ENCODE data around the gene TRIM68. TPM values are rescaled to one million over a fixed set of nuclear protein-coding genes. Genes with fewer than 3 reads are reported as not detected.

TRIM68 gene
- total RNA-seq, 2 experiments from 2014 or later, result 4.1 to 5.4 TPM

GRCh38 chr11:4581443-4581842 is 26.6 kb downstream of the TRIM68 start, which contains the start of gene OR52I2:
OR52I2 (plus strand) TSS chr11:4581743.
- POLR2A ChIA-PET, result no interaction called here
- H3K36me3 Mint-ChIP-seq (ENCODE audit: low read depth), result no peaks in the 10 kb centered on the region
- H3K4me1 Mint-ChIP-seq (ENCODE audit: low read depth), result no peaks in the 10 kb centered on the region
- CTCF ChIA-PET, result no interaction called here
- Histone ChIP-seq H3K9me3 (ENCODE audit: control insufficient read depth in 1 of 2, insufficient read depth in 1 of 2, low read length in 2 of 2) (no peaks in the 10 kb centered on the region), H3K36me3 (ENCODE audit: insufficient read depth, low read length) (no peaks in the 10 kb centered on the region), H3K27ac (ENCODE audit: low read depth in 1 of 2, low read length in 2 of 2) (no peak within 1 kb of the TSS), H3K4me3 (ENCODE audit: low read length) (no peak within 1 kb of the TSS), H3K4me1 (ENCODE audit: insufficient read depth, low read length) (no peaks in the 10 kb centered on the region), H3K27me3 (ENCODE audit: control insufficient read depth in 1 of 2, insufficient read depth in 2 of 2, low read length in 2 of 2) (peaks cover 0 to 30% of the 10 kb centered on the region in 2 experiments)
- DNase-seq (no peak), ATAC-seq (ENCODE audit: poor library complexity) (no peak)
- H3K9me3 Mint-ChIP-seq, result no peaks in the 10 kb centered on the region
- TF ChIP-seq, protein P1, sequence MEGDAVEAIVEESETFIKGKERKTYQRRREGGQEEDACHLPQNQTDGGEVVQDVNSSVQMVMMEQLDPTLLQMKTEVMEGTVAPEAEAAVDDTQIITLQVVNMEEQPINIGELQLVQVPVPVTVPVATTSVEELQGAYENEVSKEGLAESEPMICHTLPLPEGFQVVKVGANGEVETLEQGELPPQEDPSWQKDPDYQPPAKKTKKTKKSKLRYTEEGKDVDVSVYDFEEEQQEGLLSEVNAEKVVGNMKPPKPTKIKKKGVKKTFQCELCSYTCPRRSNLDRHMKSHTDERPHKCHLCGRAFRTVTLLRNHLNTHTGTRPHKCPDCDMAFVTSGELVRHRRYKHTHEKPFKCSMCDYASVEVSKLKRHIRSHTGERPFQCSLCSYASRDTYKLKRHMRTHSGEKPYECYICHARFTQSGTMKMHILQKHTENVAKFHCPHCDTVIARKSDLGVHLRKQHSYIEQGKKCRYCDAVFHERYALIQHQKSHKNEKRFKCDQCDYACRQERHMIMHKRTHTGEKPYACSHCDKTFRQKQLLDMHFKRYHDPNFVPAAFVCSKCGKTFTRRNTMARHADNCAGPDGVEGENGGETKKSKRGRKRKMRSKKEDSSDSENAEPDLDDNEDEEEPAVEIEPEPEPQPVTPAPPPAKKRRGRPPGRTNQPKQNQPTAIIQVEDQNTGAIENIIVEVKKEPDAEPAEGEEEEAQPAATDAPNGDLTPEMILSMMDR (IDR thresholded peaks at IDR 0.05), result no peak
- peaks cover 56% of the 10 kb centered on the region for H3K27me3 Mint-ChIP-seq
- no peak within 1 kb of the TSS for H3K27ac Mint-ChIP-seq
- H3K4me3 Mint-ChIP-seq, result no peak within 1 kb of the TSS
- intact Hi-C loops (cut with DNase I, micrococcal nuclease), result no loop called here

DNA sequence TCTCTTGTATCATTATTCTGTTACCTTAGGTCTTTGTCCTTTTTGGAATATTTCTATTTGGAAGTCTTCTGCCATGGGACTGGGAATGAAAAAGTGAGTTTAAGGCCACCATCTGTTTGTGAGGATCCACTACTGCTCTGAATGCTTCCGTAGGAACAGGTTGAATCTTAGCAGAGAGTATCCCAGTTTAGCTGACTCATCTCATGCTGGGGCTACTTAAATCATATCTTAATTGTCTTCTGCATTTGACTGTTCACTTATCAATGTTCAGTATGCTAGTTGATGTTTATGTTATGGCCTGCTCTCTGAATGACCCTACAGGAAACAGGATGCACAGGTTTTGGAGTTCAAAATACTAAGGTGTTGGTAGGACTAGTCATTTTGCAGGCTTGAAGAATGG is 27.9 kb downstream of the TRIM68 start:
- TF ChIP-seq, protein P1 (IDR thresholded peaks at IDR 0.05), result no peak
- Histone ChIP-seq H3K9me3 (ENCODE audit: control insufficient read depth in 1 of 2, insufficient read depth in 1 of 2, low read length in 2 of 2) (no peaks in the 10 kb centered on the region), H3K4me3 (ENCODE audit: low read length) (no peak overlapping the region), H3K27ac (ENCODE audit: low read depth in 1 of 2, low read length in 2 of 2) (no peak overlapping the region), H3K36me3 (ENCODE audit: insufficient read depth, low read length) (no peaks in the 10 kb centered on the region), H3K4me1 (ENCODE audit: insufficient read depth, low read length) (no peaks in the 10 kb centered on the region), H3K27me3 (ENCODE audit: control insufficient read depth in 1 of 2, insufficient read depth in 2 of 2, low read length in 2 of 2) (peaks cover 0 to 22% of the 10 kb centered on the region in 2 experiments)
- DNase-seq, result no peak
- H3K9me3 Mint-ChIP-seq, result no peaks in the 10 kb centered on the region
- no peak overlapping the region for H3K4me3 Mint-ChIP-seq
- CTCF ChIA-PET, result no interaction called here
- intact Hi-C loops (cut with DNase I, micrococcal nuclease), result no loop called here
- no peak overlapping the region for H3K27ac Mint-ChIP-seq
- POLR2A ChIA-PET, result no interaction called here
- no peaks in the 10 kb centered on the region for H3K4me1 Mint-ChIP-seq (ENCODE audit: low read depth)
- H3K36me3 Mint-ChIP-seq (ENCODE audit: low read depth), result no peaks in the 10 kb centered on the region
- no peak for ATAC-seq (ENCODE audit: poor library complexity)
- peaks cover 44% of the 10 kb centered on the region for H3K27me3 Mint-ChIP-seq

DNA sequence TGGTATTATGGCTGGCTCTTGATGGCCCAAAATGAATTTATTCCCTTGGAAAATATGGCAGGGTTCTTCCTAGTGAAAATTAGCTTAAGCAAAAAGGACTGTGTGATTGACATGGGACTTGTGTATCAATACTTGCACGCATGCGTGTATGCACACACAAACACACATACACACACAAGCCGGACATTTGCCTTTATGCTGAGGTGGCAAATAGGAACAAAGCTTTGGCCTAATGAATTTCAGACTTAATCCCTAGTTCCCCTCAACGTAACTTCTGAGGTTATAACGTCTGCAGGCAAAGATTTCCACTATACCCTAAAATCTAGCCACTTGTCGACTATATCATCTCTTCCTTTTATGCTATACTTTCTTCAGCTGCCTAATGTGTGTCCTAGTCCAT is 29.4 kb downstream of the TRIM68 start:
- intact Hi-C loops (cut with DNase I, micrococcal nuclease), result no loop called here
- Mint-ChIP-seq H3K4me3 (no peak overlapping the region), H3K27ac (no peak overlapping the region), H3K4me1 (ENCODE audit: low read depth) (no peaks in the 10 kb centered on the region), H3K36me3 (ENCODE audit: low read depth) (no peaks in the 10 kb centered on the region), H3K9me3 (no peaks in the 10 kb centered on the region), H3K27me3 (peaks cover 32% of the 10 kb centered on the region)
- Histone ChIP-seq H3K4me3 (ENCODE audit: low read length) (no peak overlapping the region), H3K27me3 (ENCODE audit: control insufficient read depth in 1 of 2, insufficient read depth in 2 of 2, low read length in 2 of 2) (peaks cover 0 to 11% of the 10 kb centered on the region in 2 experiments), H3K9me3 (ENCODE audit: control insufficient read depth in 1 of 2, insufficient read depth in 1 of 2, low read length in 2 of 2) (no peaks in the 10 kb centered on the region), H3K36me3 (ENCODE audit: insufficient read depth, low read length) (no peaks in the 10 kb centered on the region), H3K27ac (ENCODE audit: low read depth in 1 of 2, low read length in 2 of 2) (no peak overlapping the region), H3K4me1 (ENCODE audit: insufficient read depth, low read length) (no peaks in the 10 kb centered on the region)
- CTCF ChIA-PET, result no interaction called here
- POLR2A ChIA-PET, result no interaction called here
- ATAC-seq (ENCODE audit: poor library complexity) (no peak), DNase-seq (no peak)
- TF ChIP-seq, protein P1 (IDR thresholded peaks at IDR 0.05), result no peak
